Gastroesophageal sphincter (tissue), 4 donors: Measurements from ENCODE around the gene GGA3. TPM values are rescaled to one million over a fixed set of nuclear protein-coding genes. Genes with fewer than 3 reads are reported as not detected.
"Not testable (repeated sequence)": the region's sequence is repeated elsewhere in the genome, so short reads cannot be mapped to it uniquely, and the experiment has no call there.

Experiments used
- ATAC-seq: fragments of 150-250 bp; one replicate; pipeline ENCODE4 v1.9.1; 2016; ENCODE audit warnings: mild to moderate bottlenecking, moderate library complexity
- H3K27ac ChIP-seq, 4 donors: fragments of 200-600 bp; sonication (generic) in 3 of 4; 1 replicate in 3 of 4; 2 replicates in 1 of 4; pipeline ENCODE4 v1.5.1; 2016 to 2019
- H3K27me3 ChIP-seq: fragments of 200-600 bp; sonication (generic); one replicate; pipeline ENCODE4 v1.5.1; 2019
- H3K36me3 ChIP-seq, 2 donors: fragments of 200-600 bp; sonication (generic); one replicate each; pipeline ENCODE4 v1.5.1; 2019; ENCODE audit warnings: control low read depth in 1 of 2
- H3K4me1 ChIP-seq, 3 donors: fragments of 200-600 bp; sonication (generic); 1 replicate in 2 of 3; 2 replicates in 1 of 3; pipeline ENCODE4 v1.5.1; 2016 to 2019; ENCODE audit warnings: control low read depth in 2 of 3
- H3K4me3 ChIP-seq, 2 donors: fragments of 200-600 bp; sonication (generic); one replicate each; pipeline ENCODE4 v1.5.1; 2019; ENCODE audit warnings: mild to moderate bottlenecking in 1 of 2, moderate library complexity in 1 of 2
- H3K9me3 ChIP-seq, 3 donors: fragments of 200-600 bp; sonication (generic); one replicate each; pipeline ENCODE4 v1.5.1; 2017 to 2019; ENCODE audit warnings: control low read depth in 2 of 3
- EP300 ChIP-seq: sonication (generic); formaldehyde crosslinking; IDR thresholded peaks from one replicate; pipeline ENCODE4 v1.6.1; 2017; ENCODE audit warnings: antibody characterized with exemption, mild to moderate bottlenecking
- POLR2A ChIP-seq, 2 donors: fragments of 450-650 bp; IDR thresholded peaks; one replicate each; pipeline ENCODE4 v1.6.1; 2017; ENCODE audit warnings: antibody characterized with exemption in 2 of 2, mild to moderate bottlenecking in 2 of 2, moderate library complexity in 1 of 2
- POLR2AphosphoS5 ChIP-seq: sonication (generic); formaldehyde crosslinking; IDR thresholded peaks from one replicate; pipeline ENCODE4 v1.6.1; 2017; ENCODE audit warnings: antibody characterized with exemption
- WGBS, 2 donors: methylation state at CpG; one replicate each; pipeline ENCODE4 v1.1.5; 2018; ENCODE audit warnings: low coverage in 1 of 2; 5-methylcytosine and 5-hydroxymethylcytosine counted together
- total RNA-seq, 4 donors: library from RNA; depleted of rRNA; stranded (reverse); fragments of >200 nt; gene quantifications; one replicate each; pipeline ENCODE4 v1.1.0, GENCODE V29; 2016
- TF ChIP-seq, protein P1 (sequence below), 4 experiments: fragments of 200-600 bp in 2 of 4; fragments of 450-650 bp in 2 of 4; sonication (generic) in 1 of 4; IDR thresholded peaks; one replicate each; pipeline ENCODE4 v1.5.1; 2017 to 2019; ENCODE audit warnings: antibody characterized with exemption in 4 of 4, mild to moderate bottlenecking in 2 of 4, moderate library complexity in 2 of 4

The GGA3 gene
- total RNA-seq, 4 donors from 2014 or later, result 19.5 to 27.8 (median 24.5) TPM

DNA sequence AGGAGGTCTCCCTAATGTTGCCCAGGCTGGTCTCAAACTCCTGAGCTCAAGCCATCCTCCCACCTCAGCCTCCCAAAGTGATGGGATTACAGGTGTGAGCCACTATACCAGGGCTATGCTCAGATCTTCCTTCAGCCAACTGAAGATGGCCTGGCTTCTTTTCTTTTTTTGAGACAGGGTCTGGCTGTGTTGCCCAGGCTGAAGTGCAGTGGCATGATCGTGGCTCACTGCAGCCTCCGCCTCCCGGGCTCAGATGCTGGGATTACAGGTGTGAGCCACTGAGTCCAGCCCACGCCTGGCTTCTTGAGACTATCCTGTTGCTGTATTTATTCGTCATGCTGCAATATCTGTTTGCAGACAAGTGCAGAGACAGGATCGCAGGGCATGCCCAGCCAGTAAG lies 23.7 kb upstream of the GGA3 start:
- no peaks in the 10 kb centered on the region for H3K27me3 ChIP-seq
- H3K27ac ChIP-seq, result no peak overlapping the region
- no peaks in the 10 kb centered on the region for H3K9me3 ChIP-seq
- TF ChIP-seq, protein P1, sequence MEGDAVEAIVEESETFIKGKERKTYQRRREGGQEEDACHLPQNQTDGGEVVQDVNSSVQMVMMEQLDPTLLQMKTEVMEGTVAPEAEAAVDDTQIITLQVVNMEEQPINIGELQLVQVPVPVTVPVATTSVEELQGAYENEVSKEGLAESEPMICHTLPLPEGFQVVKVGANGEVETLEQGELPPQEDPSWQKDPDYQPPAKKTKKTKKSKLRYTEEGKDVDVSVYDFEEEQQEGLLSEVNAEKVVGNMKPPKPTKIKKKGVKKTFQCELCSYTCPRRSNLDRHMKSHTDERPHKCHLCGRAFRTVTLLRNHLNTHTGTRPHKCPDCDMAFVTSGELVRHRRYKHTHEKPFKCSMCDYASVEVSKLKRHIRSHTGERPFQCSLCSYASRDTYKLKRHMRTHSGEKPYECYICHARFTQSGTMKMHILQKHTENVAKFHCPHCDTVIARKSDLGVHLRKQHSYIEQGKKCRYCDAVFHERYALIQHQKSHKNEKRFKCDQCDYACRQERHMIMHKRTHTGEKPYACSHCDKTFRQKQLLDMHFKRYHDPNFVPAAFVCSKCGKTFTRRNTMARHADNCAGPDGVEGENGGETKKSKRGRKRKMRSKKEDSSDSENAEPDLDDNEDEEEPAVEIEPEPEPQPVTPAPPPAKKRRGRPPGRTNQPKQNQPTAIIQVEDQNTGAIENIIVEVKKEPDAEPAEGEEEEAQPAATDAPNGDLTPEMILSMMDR (IDR thresholded peaks at IDR 0.05), result no peak
- TF ChIP-seq EP300, result no peak
- no peak for TF ChIP-seq POLR2AphosphoS5
- TF ChIP-seq POLR2A (IDR thresholded peaks at IDR 0.05), result no peak
- peaks cover 0 to 59% of the 10 kb centered on the region in 2 donors for H3K36me3 ChIP-seq
- no peak overlapping the region for H3K4me3 ChIP-seq
- H3K4me1 ChIP-seq, result peaks cover 0 to 12% (median 4%) of the 10 kb centered on the region in 3 donors
- no peak for ATAC-seq
- WGBS, 2 donors, result 50% methylated on average over 2 of the region's 6 CpGs; no CpG with 5 or more reads in 1 of the 2 donors

DNA sequence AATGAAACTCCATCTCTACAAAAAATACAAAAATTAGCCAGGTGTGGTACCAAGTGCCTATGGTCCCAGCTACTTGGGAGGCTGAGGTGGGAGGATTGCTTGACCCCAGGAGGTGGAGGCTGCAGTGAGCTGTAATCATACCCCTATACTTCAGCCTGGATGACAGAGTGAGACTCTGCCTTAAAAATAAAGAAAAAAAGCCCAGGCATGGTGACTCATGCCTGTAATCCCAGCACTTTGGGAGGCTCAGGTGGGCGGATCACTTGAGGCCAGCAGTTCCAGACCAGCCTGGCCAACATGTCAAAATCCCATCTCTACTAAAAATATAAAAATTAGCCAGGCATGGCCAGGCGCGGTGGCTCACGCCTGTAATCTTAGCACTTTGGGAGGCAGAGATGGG lies 18.8 kb upstream of the GGA3 start:
- not testable (repeated sequence) for H3K27ac ChIP-seq, H3K4me1 ChIP-seq, H3K27me3 ChIP-seq, H3K4me3 ChIP-seq, ATAC-seq, H3K9me3 ChIP-seq
- WGBS, 2 donors, result 86 to 100% methylated on average over 3 to 4 of the region's 4 CpGs
- H3K36me3 ChIP-seq, result peaks cover 0 to 66% of the 10 kb centered on the region in 2 donors

DNA sequence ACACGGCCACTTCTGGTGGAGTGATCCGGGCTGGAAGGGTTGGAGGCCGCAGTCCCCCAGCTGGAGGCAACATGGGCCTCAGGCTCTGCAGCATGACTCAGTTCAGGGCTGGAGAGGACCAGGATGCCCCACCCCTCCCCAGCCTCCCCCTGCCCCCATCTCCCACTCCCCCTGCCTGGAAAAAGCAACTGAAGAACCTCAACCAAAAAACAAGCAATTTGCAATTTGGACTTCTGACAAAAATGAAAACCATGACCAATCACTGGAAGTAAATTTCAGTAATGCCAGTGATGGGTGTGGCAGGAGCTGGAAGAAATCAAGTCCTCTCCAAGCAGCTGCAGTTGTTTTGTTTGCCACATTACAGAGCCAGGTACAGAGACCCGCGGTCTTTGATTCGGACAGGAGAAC lies 16.3 kb upstream of the GGA3 start:
- H3K27me3 ChIP-seq, result no peaks in the 10 kb centered on the region
- no peaks in the 10 kb centered on the region for H3K9me3 ChIP-seq
- H3K27ac ChIP-seq, result no peak overlapping the region
- WGBS, 2 donors, result 95% methylated on average over 4 of the region's 6 CpGs; no CpG with 5 or more reads in 1 of the 2 donors
- H3K4me1 ChIP-seq, result peaks cover 0 to 19% (median 6%) of the 10 kb centered on the region in 3 donors
- ATAC-seq, result no peak
- no peak overlapping the region for H3K4me3 ChIP-seq
- TF ChIP-seq POLR2AphosphoS5, result no peak
- TF ChIP-seq EP300, result no peak
- TF ChIP-seq, protein P1 (IDR thresholded peaks at IDR 0.05), result no peak
- TF ChIP-seq POLR2A (IDR thresholded peaks at IDR 0.05), result no peak
- peaks cover 0 to 46% of the 10 kb centered on the region in 2 donors for H3K36me3 ChIP-seq

DNA sequence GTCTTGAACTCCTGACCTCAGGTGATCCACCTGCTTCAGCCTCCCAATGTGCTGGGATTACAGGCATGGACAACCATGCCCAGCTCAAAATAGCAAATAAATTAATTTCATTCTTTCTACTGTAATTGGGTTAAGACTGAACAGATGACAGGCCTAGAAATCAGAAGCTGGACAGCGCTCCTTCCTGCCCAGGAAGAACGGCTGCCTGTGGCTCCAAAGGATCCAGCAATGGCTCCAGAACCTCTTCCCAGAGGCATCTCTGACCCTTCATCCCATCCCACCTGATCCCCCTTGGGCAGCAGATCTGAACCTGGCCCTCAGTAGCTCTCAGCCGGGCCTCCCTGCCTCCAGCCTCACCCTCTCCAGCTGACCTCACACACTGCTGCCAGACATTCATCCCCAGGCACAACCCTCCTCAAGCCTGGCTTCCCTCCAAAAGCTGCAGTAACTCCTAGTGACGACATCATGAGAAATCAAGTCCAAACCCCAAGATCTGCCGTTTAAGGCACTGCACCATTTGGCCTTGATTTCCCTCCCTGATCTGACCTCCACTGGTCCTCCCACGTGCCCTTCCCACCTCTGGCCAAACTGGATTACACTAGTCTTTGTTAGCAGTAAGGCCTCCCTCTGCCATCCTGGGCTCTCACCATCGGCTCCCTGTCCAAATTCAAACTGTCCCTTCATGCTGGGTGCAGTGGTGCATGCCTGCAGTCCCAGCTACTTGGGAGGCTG lies 12.7 kb upstream of the GGA3 start:
- no peak for ATAC-seq
- Histone ChIP-seq H3K4me3 (no peak overlapping the region), H3K36me3 (peaks cover 0 to 23% of the 10 kb centered on the region in 2 donors), H3K9me3 (no peaks in the 10 kb centered on the region), H3K27ac (no peak overlapping the region), H3K4me1 (peaks cover 0 to 43% (median 21%) of the 10 kb centered on the region in 3 donors), H3K27me3 (no peaks in the 10 kb centered on the region)
- TF ChIP-seq POLR2A (IDR thresholded peaks at IDR 0.05) (no peak), EP300 (no peak), POLR2AphosphoS5 (no peak)
- TF ChIP-seq, protein P1 (IDR thresholded peaks at IDR 0.05), result no peak
- WGBS, 2 donors, result 38 to 72% methylated on average over 3 to 4 of the region's 7 CpGs

DNA sequence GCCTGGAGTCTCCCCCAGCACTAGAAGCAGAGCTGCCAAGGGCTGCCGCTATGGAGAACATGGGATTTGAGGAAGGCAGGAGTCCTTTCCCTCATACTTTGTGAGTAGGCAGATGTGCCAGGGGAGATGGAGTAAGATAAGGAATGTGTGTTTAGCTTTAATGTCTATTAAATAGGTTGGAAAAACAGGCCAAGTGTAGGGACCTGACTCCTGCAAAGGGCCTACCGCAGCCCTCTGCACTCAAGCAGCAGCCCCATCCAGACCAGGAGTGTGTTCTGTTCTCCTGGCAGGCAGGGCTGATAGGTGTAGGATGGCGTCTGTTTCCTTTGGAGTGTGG lies 11.4 kb upstream of the GGA3 start:
- TF ChIP-seq EP300 (no peak), POLR2A (IDR thresholded peaks at IDR 0.05) (no peak), POLR2AphosphoS5 (no peak)
- TF ChIP-seq, protein P1 (IDR thresholded peaks at IDR 0.05), result no peak
- no peak overlapping the region for H3K4me3 ChIP-seq
- peak overlapping the region in 3 of 4 donors; percentile 14 to 97 (median 14) for H3K27ac ChIP-seq
- no peaks in the 10 kb centered on the region for H3K9me3 ChIP-seq
- H3K36me3 ChIP-seq, result peaks cover 0 to 15% of the 10 kb centered on the region in 2 donors
- no peak for ATAC-seq
- H3K27me3 ChIP-seq, result no peaks in the 10 kb centered on the region
- WGBS, 2 donors, result 50 to 67% methylated on average over 1 of the region's 3 CpGs
- H3K4me1 ChIP-seq, result peaks cover 0 to 47% (median 21%) of the 10 kb centered on the region in 3 donors
